ENCODE data around the gene RAD18.

Gene RAD18

GRCh38 chr3:8864402-8865350 is 98.6 kb downstream of the RAD18 start:
- no peak for DNase-seq (ENCODE audit: low read depth)

- DNase-seq (ENCODE audit: low read depth): no peak
These were observed 99.4 kb downstream of the RAD18 start for GRCh38 chr3:8863891-8864290.

GRCh38 chr3:8857720-8858367 is 105.4 kb downstream of the RAD18 start:
- no peak for DNase-seq (ENCODE audit: low read depth)

- no peak for DNase-seq (ENCODE audit: low read depth)
These were observed 106.6 kb downstream of the RAD18 start for GRCh38 chr3:8856721-8857120.

- no peak for DNase-seq (ENCODE audit: low read depth)
These were observed 107.2 kb downstream of the RAD18 start for GRCh38 chr3:8856071-8856470.

- DNase-seq (ENCODE audit: low read depth): no peak
These were observed 108.6 kb downstream of the RAD18 start for GRCh38 chr3:8854656-8855055.

- DNase-seq (ENCODE audit: low read depth): no peak
These were observed 110.2 kb downstream of the RAD18 start for GRCh38 chr3:8853081-8853480.

GRCh38 chr3:8852511-8852910 is 110.8 kb downstream of the RAD18 start:
- DNase-seq (ENCODE audit: low read depth): no peak

- no peak for DNase-seq (ENCODE audit: low read depth)
These were observed 111.6 kb downstream of the RAD18 start for GRCh38 chr3:8851703-8852102.

- DNase-seq (ENCODE audit: low read depth): no peak
These were observed 114.6 kb downstream of the RAD18 start for GRCh38 chr3:8848696-8849131.

- DNase-seq (ENCODE audit: low read depth): no peak
These were observed 116.0 kb downstream of the RAD18 start for GRCh38 chr3:8847317-8847716.

GRCh38 chr3:8846176-8846575 is 117.1 kb downstream of the RAD18 start:
- DNase-seq (ENCODE audit: low read depth): no peak

- DNase-seq (ENCODE audit: low read depth): no peak
These were observed 117.6 kb downstream of the RAD18 start for GRCh38 chr3:8845641-8846040.

- DNase-seq (ENCODE audit: low read depth): no peak
These were observed 119.9 kb downstream of the RAD18 start for GRCh38 chr3:8843347-8843746.

GRCh38 chr3:8842293-8842692 is 121.0 kb downstream of the RAD18 start:
- no peak for DNase-seq (ENCODE audit: low read depth)

- no peak for DNase-seq (ENCODE audit: low read depth)
These were observed 121.8 kb downstream of the RAD18 start for GRCh38 chr3:8841472-8841871.

- no peak for DNase-seq (ENCODE audit: low read depth)
These were observed 122.7 kb downstream of the RAD18 start for GRCh38 chr3:8840556-8840955.

GRCh38 chr3:8839607-8840325 is 123.5 kb downstream of the RAD18 start:
- DNase-seq (ENCODE audit: low read depth): no peak

GRCh38 chr3:8838765-8839423 is 124.4 kb downstream of the RAD18 start:
- DNase-seq (ENCODE audit: low read depth): no peak

GRCh38 chr3:8838234-8838633 is 125.0 kb downstream of the RAD18 start:
- no peak for DNase-seq (ENCODE audit: low read depth)

- DNase-seq (ENCODE audit: low read depth): no peak
These were observed 126.1 kb downstream of the RAD18 start for GRCh38 chr3:8837162-8837561.

- no peak for DNase-seq (ENCODE audit: low read depth)
These were observed 127.2 kb downstream of the RAD18 start for GRCh38 chr3:8836096-8836495.

Data from activated T-cell treated with anti-CD3 and anti-CD28 coated beads for 48 hours (primary cell).